Fibroblast of lung (primary cell): Measurements from ENCODE around the gene INHBC. TPM values are rescaled to one million over a fixed set of nuclear protein-coding genes. Genes with fewer than 3 reads are reported as not detected.

Source experiments
- DNase-seq, 2 donors: peaks; one replicate each; pipeline versions ENCODE4 v3.0.0 to v3.0.0-alpha.2; 2010; ENCODE audit warnings: low read depth in 2 of 2
- H2AFZ ChIP-seq: 2 replicates; pipeline ENCODE4 v1.5.1; 2012; ENCODE audit warnings: low read length, control low read depth, inconsistent platforms
- H3K27ac ChIP-seq: 2 replicates; pipeline ENCODE4 v1.5.1; 2011; ENCODE audit warnings: low read length, control low read depth; ENCODE audit not compliant: insufficient read depth
- H3K27me3 ChIP-seq: 2 replicates; pipeline ENCODE4 v1.5.1; 2011; ENCODE audit warnings: mild to moderate bottlenecking, low read length; ENCODE audit not compliant: control insufficient read depth, insufficient read depth
- H3K36me3 ChIP-seq: 2 replicates; pipeline ENCODE4 v1.5.1; 2011; ENCODE audit warnings: low read length; ENCODE audit not compliant: control insufficient read depth, insufficient read depth
- H3K4me1 ChIP-seq: 2 replicates; pipeline ENCODE4 v1.5.1; 2011; ENCODE audit warnings: low read length; ENCODE audit not compliant: control insufficient read depth, insufficient read depth; ENCODE audit errors: extremely low read depth
- H3K4me2 ChIP-seq: 2 replicates; pipeline ENCODE4 v1.5.1; 2011; ENCODE audit warnings: low read length, control low read depth; ENCODE audit not compliant: insufficient read depth; ENCODE audit errors: extremely low read depth
- H3K4me3 ChIP-seq, 4 experiments: fragments of 200-600 bp in 1 of 4; sonication (generic) in 1 of 4; replicated peaks in 1 of 4; 2 replicates each; pipeline ENCODE4 v1.5.1; 2011 to 2016; ENCODE audit warnings: low read length in 4 of 4, low read depth in 3 of 4, mild to moderate bottlenecking in 3 of 4, control low read depth in 2 of 4, inconsistent platforms in 1 of 4, mixed read lengths in 1 of 4; ENCODE audit not compliant: insufficient read depth in 1 of 4; ENCODE audit errors: control extremely low read depth in 1 of 4
- H3K79me2 ChIP-seq: 2 replicates; pipeline ENCODE4 v1.5.1; 2012; ENCODE audit warnings: mild to moderate bottlenecking, low read length, inconsistent platforms; ENCODE audit not compliant: control insufficient read depth, insufficient read depth
- H3K9ac ChIP-seq: 2 replicates; pipeline ENCODE4 v1.5.1; 2011; ENCODE audit warnings: mild to moderate bottlenecking, low read length, control low read depth; ENCODE audit not compliant: insufficient read depth
- H3K9me3 ChIP-seq: 2 replicates; pipeline ENCODE4 v1.5.1; 2012; ENCODE audit warnings: low read depth, low read length; ENCODE audit not compliant: control insufficient read depth, insufficient read depth
- H4K20me1 ChIP-seq: 2 replicates; pipeline ENCODE4 v1.5.1; 2011; ENCODE audit warnings: low read length; ENCODE audit not compliant: control insufficient read depth, insufficient read depth; ENCODE audit errors: extremely low read depth
- CTCF ChIP-seq, 2 donors: IDR thresholded peaks in 1 of 2; conservative IDR thresholded peaks in 1 of 2; 1 replicate in 1 of 2; 2 replicates in 1 of 2; pipeline ENCODE4 v1.5.1; 2011 to 2012; ENCODE audit warnings: low read length in 2 of 2, control low read depth in 1 of 2, inconsistent platforms in 1 of 2, low read depth in 1 of 2, mild to moderate bottlenecking in 1 of 2
- EZH2 ChIP-seq: IDR thresholded peaks from 2 replicates; pipeline ENCODE4 v1.5.1; 2012; ENCODE audit warnings: low read length, control low read depth, mild to moderate bottlenecking; ENCODE audit errors: missing control alignments
- polyA plus RNA-seq, 2 donors: library from polyadenylated mRNA; depleted of rRNA in 1 of 2; stranded (reverse) in 1 of 2; unstranded in 1 of 2; fragments of >200 nt; gene quantifications; 2 replicates each; pipeline ENCODE4 v1.2.1, GENCODE V29; 2011 to 2012; ENCODE audit warnings: missing spikeins in 1 of 2
- total RNA-seq: library from RNA; depleted of rRNA; stranded (reverse); fragments of >200 nt; gene quantifications from 2 replicates; pipeline ENCODE4 v1.2.1, GENCODE V29; 2014

INHBC gene
- total and polyA plus RNA-seq, 2 donors (not counting 1 experiment from before 2014, with no cell fraction given): 0.05 TPM; not detected in 1

DNA sequence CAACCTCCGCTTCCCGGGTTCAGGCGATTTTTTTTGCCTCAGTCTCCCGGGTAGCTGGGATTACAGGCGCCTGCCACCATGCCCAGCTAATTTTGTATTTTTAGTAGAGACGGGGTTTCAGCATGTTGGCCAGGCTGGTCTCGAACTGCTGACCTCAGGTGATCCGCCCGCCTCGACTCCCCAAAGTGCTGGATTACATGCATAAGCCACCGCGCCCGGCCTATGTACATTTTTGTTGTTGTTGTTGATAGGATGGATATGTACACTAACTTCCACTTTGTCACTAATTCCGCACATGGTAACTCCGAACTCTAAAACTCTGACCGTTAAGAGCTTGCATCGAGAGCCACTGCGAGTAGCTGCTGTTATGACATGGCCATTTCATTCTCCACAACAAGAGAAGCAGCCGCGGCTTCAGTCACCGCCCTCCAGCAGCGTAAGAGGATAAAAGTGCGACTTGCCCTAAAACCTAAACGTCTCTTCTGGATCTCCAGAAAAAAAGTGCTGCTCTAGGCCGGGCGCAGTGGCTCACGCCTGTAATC, 52.5 kb downstream of the INHBC start:
- no peak for DNase-seq
- no peaks in the 10 kb centered on the region for H4K20me1 ChIP-seq
- no peaks in the 10 kb centered on the region for H3K27me3 ChIP-seq
- TF ChIP-seq EZH2 (no peak), CTCF (conservative IDR thresholded peaks at IDR 0.05 in 1 of 2, IDR thresholded peaks at IDR 0.05 in 1 of 2; ENCODE audit: low read depth in 1 of 2, low read length in 2 of 2) (no peak)
- H3K9ac ChIP-seq: no peak overlapping the region
- peak overlapping the region; percentile 52 for H3K4me2 ChIP-seq
- H2AFZ ChIP-seq: peak overlapping the region; percentile 60
- no peaks in the 10 kb centered on the region for H3K9me3 ChIP-seq
- H3K4me1 ChIP-seq: peaks cover 15% of the 10 kb centered on the region
- no peak overlapping the region for H3K27ac ChIP-seq
- peaks cover 17% of the 10 kb centered on the region for H3K36me3 ChIP-seq
- peak overlapping the region in 1 of 4 experiments; percentile 92 for H3K4me3 ChIP-seq
- peaks cover 21% of the 10 kb centered on the region for H3K79me2 ChIP-seq

DNA sequence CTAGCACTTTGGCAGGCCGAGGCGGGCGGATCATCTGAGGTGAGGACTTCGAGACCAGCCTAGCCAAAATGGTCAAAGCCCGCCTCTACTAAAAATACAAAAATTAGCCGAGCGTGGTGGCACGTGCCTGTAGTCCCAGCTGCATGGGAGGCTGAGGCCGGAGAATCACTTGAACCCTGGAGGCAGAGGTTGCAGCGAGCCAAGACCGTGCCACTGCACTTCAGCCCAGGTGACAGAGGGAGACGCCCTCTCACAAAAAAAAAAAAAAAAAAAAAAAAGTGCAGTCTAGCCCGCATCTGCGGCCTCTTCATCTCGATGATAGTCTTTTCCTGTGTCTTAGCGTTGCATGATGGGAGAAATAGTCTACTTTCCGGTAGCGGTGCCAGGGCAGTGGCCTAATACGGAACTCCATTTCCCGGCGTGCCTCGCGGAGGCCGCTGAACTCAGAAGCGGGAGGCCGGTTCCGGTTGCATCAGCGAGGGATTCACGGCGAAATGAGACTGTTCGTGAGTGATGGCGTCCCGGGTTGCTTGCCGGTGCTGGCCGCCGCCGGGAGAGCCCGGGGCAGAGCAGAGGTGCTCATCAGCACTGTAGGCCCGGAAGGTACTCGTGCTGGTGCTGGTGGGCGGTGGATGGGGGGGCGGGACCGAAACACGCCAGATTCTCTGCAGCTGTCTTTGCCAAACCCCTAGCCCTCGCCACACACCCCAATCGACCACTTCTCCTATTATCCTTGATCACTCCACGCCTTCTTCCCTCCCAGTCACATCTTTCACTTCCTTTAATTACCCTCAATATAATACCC, 53.2 kb downstream of the INHBC start, which contains the start of gene MARS1:
Gene MARS1 (plus strand): TSS at position 472 of the 805 bp plus-strand sequence. CDS start 23 bp downstream, at position 495.
- Histone ChIP-seq H3K27ac (peak within 1 kb of the TSS; percentile 67), H3K4me3 (peak within 1 kb of the TSS; percentile 81 to 99 (median 89)), H3K79me2 (peaks cover 21% of the 10 kb centered on the region), H4K20me1 (no peaks in the 10 kb centered on the region), H3K9ac (peak within 1 kb of the TSS; percentile 65), H3K27me3 (no peaks in the 10 kb centered on the region), H3K36me3 (peaks cover 17% of the 10 kb centered on the region), H3K4me1 (peaks cover 15% of the 10 kb centered on the region), H2AFZ (peak within 1 kb of the TSS; percentile 60), H3K9me3 (no peaks in the 10 kb centered on the region), H3K4me2 (peak within 1 kb of the TSS; percentile 82)
- peak; percentile 95 to 97 for DNase-seq
- TF ChIP-seq EZH2 (no peak), CTCF (conservative IDR thresholded peaks at IDR 0.05 in 1 of 2, IDR thresholded peaks at IDR 0.05 in 1 of 2; ENCODE audit: low read depth in 1 of 2, low read length in 2 of 2) (no peak)

DNA sequence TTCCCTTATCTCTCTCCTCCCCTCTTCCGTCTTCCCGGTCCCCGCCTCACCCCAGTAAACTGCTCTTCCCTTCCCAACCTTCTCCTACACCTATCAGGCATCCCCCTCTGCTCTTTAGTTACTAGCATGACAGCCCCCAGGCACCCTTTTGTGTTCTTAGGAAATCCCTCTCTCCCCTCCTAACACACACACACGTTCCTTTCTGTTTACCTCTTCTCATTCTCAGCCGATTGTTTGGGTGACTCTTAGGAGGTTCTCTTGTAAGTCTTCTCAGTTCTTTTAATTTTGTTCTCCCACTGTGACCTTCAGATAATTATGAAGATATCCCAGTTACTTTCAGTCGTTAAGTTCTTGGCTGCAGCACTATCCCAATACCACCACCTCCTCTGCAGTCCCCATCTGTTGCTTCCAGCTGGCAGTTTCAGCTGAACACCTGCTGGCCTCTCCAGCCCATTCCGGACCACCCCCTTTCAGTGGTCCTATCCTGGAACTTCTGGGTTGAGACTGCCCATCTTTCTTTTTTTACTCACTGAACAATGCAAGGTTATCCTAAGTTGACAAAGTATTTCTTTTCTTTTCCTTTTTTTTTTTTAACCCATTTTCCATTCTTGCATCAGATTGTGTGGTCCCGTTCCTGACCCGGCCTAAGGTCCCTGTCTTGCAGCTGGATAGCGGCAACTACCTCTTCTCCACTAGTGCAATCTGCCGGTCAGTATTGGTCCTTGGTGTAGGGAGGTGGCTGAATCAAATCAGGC, 54.0 kb downstream of the INHBC start:
- no peak for DNase-seq
- Histone ChIP-seq H3K27me3 (no peaks in the 10 kb centered on the region), H2AFZ (peak overlapping the region; percentile 22), H3K79me2 (peaks cover 21% of the 10 kb centered on the region), H3K4me2 (peak overlapping the region; percentile 82), H3K27ac (peak overlapping the region; percentile 67), H3K9me3 (no peaks in the 10 kb centered on the region), H4K20me1 (no peaks in the 10 kb centered on the region), H3K36me3 (peaks cover 19% of the 10 kb centered on the region), H3K4me1 (peaks cover 11% of the 10 kb centered on the region), H3K9ac (peak overlapping the region; percentile 65), H3K4me3 (peak overlapping the region; percentile 81 to 99 (median 89))
- no peak for TF ChIP-seq CTCF (conservative IDR thresholded peaks at IDR 0.05 in 1 of 2, IDR thresholded peaks at IDR 0.05 in 1 of 2; ENCODE audit: low read depth in 1 of 2, low read length in 2 of 2)
- no peak for TF ChIP-seq EZH2
